GM19099 (cell line): ENCODE measurements around the gene PVR.

Experiments
- POLR2A ChIP-seq: IDR thresholded peaks from 3 replicates; pipeline ENCODE4 v1.6.1; 2011; ENCODE audit warnings: low read depth; ENCODE audit not compliant: insufficient read length; ENCODE audit errors: extremely low read depth

PVR gene

GRCh38 chr19:44643605-44644401 lies at the start of gene PVR:
Gene PVR (plus strand): TSS chr19:44643910. CDS start chr19:44644097, 187 bp downstream.
- TF ChIP-seq POLR2A, result no peak

DNA sequence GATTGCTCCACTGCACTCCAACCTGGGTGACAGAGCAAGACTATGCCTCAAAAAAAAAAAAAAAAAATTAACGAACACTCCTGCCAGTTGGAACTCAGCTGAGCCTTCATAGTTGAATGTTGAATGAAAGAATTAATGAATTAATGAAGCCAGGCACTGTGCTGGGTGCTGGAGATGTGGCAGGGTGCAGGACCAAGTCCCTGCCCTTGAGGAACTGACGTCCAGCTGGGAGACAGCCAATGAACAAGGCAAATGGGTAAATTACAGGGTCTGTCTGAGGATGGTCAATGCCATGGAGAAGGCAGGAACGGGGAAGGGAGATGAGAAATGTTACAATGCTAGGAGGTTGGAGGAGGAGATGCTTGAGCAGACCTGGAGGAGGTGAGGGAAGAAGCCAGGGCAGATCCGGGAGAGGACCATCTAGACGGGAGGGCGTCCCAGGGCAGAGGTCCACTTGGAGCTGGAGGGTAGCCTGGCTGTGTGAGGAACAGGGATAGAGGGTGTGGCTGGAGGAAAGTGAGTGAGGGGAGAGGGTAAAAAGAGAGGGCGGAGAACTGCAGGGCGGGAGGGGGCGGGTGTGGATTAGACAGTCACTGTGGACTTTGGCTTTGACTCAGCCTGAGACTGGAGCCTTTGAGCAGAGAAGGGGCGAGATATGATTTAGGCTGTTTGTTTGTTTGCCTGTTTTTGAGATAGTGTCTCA lies 47.1 kb upstream of the PVR start:
- TF ChIP-seq POLR2A, result no peak

DNA sequence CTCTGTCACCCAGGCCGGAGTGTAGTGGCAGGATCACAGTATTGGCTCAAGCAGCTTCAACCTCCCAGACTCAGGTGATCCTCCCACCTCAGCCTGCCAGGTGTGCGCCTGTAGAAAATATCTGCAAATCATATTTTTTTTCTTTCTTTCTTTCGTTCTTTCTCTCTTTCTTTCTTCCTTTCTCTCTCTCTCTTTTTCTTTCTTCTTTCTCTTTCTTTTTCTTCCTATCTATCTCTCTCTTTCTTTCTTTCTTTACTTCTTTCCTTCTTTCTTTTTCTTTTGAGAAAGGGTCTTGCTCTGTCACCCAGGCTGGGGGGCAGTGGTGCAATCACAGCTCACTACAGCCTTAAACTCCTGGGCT lies 46.6 kb upstream of the PVR start:
- no peak for TF ChIP-seq POLR2A

GRCh38 chr19:44598355-44598754 lies 45.4 kb upstream of the PVR start:
- no peak for TF ChIP-seq POLR2A

- TF ChIP-seq POLR2A, result no peak
Observed at GRCh38 chr19:44598880-44599279, 44.8 kb upstream of the PVR start.

- no peak for TF ChIP-seq POLR2A
Observed at GRCh38 chr19:44600466-44600865, 43.2 kb upstream of the PVR start.

GRCh38 chr19:44602081-44602480 lies 41.6 kb upstream of the PVR start:
- TF ChIP-seq POLR2A, result no peak

DNA sequence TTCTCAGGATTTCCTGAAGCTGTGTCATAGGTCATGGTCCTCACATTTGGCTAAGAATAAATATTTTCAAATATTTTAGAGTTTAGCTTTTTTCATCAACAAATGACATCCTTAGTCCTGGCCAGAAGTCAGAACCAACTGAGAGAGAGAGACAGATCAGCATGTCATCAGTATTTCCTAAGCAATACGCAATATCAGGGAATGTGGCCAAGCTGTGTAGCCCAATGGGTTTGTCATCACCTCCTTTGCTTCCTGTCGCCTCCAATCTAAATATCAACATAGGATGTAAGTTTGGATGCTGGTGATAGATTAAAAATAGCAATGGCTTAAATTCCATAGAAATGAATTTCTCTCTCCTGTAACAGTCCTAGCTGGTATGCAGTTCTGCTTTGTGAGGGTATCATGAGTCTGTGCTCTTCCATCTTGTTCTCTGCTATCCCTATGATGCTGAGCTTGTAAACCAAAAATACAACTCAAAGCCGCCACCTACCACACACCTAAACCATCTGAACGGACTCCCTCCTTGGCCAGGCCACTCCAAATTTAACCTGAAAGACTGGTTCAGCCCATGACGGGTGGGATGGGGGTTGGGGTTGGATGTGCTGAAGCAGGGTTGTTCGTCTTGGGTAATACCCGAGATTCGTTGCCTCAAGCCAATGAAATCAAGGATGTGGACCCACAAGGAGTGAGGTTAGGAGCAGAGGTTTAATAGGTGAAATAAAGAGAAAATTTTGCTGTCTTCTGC lies 40.3 kb upstream of the PVR start:
- TF ChIP-seq POLR2A, result no peak

DNA sequence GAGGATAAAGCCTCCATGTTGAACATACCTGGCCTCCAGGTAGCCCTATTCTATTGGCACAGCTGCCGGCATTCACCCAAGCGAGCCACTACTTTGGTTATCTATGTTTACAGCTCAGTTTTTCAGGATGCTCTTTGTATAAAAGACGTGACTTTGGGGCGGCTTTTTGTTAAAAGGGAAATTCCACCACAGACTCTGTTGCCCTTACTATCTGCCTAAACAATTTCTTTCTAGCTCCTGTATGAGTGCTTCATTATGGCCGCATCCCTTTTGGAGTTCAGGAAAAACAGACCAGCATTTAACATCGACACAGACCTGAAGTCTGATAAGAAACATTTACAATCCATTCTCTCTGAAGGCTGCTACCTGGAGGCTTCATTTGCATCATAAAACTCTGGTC lies 39.5 kb upstream of the PVR start:
- no peak for TF ChIP-seq POLR2A

DNA sequence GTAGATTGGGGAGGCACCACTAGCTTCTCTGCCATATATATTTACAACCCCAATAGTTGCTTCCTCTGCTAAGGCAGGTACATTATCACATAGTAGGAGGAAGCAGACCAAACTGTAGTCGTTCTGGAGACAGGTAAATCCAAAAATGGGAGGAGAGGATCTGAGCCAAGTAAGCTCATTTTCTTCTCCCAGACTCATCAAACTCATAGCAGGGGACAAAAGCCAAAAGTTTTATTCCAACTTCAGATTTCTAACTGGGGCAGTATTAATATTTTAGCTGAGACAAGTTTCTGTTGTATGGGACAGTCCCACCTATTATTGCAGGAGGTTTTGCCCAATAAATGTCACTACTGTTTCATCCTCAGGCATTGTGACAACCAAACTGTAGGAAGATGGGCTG lies 38.2 kb upstream of the PVR start:
- no peak for TF ChIP-seq POLR2A

- no peak for TF ChIP-seq POLR2A
Observed at GRCh38 chr19:44607049-44607448, 36.7 kb upstream of the PVR start.

DNA sequence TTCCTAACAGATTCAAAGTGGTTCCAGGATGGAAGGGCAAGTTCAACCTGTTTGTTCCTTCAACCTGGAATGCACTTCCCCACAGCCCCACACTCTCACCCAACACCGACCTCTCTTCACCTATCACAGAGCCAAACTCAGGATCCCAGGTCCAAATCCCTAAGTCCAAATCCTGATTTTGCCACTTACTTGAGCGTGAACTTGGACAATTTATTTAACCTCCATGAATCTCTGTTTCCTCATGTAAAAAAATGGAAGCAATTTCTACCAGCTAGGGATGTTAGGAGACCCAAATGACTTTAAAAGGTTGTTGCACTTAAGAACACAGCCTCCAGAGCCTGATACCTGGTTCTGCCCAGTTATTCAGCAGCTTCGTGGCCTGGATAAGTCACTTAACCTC lies 35.8 kb upstream of the PVR start:
- no peak for TF ChIP-seq POLR2A

DNA sequence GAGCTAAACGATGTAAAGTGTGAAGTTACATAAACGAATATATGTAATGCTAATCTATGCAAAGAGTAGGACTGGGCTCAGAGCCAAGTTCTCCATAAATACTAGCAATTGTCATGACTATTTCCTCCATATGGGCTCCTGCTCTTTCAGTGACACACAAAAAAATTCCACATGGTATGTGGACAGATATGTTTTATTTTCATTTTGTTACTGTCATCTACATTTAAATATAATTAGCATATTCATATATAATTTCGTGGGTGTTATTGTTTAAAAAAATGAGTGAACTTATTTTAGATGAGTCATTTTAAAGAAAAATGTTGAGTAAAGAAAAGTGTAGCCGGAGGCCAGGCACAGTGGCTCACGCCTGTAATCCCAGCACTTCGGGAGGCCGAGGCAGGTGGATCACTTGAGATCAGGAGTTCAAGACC lies 35.3 kb upstream of the PVR start:
- no peak for TF ChIP-seq POLR2A

- no peak for TF ChIP-seq POLR2A
Observed at GRCh38 chr19:44609219-44609618, 34.5 kb upstream of the PVR start.

- TF ChIP-seq POLR2A, result no peak
Observed at GRCh38 chr19:44611812-44612295, 31.9 kb upstream of the PVR start.
